Hepatocyte (in vitro differentiated cells): ENCODE data around the gene KCNQ4. TPM values are rescaled to one million over a fixed set of nuclear protein-coding genes. Genes with fewer than 3 reads are reported as not detected.
A peak's percentile ranks its signal among the peaks of the same experiment; 100 is the strongest.

Experiments
- DNase-seq: peaks from one replicate; pipeline ENCODE4 v3.0.0-alpha.2; 2016; ENCODE audit warnings: low spot score
- H2AFZ ChIP-seq: fragments of 200-600 bp; sonication (generic); 2 replicates; pipeline ENCODE4 v1.6.0; 2016; ENCODE audit warnings: antibody characterized with exemption, mild to moderate bottlenecking
- H3K27ac ChIP-seq: fragments of 200-600 bp; sonication (generic); 2 replicates; pipeline ENCODE4 v1.5.1; 2016; ENCODE audit warnings: mild to moderate bottlenecking
- H3K27me3 ChIP-seq: fragments of 200-600 bp; sonication (generic); 2 replicates; pipeline ENCODE4 v1.6.1; 2016
- H3K36me3 ChIP-seq: fragments of 200-600 bp; sonication (generic); replicated peaks from 2 replicates; pipeline ENCODE4 v1.5.1; 2016; ENCODE audit warnings: low read depth; ENCODE audit not compliant: insufficient read depth
- H3K4me1 ChIP-seq: fragments of 200-600 bp; sonication (generic); 2 replicates; pipeline ENCODE4 v1.5.1; 2016; ENCODE audit warnings: mild to moderate bottlenecking, moderate library complexity; ENCODE audit not compliant: insufficient read depth
- H3K4me2 ChIP-seq: fragments of 200-600 bp; sonication (generic); 2 replicates; pipeline ENCODE4 v1.6.0; 2016
- H3K4me3 ChIP-seq: fragments of 200-600 bp; sonication (generic); 2 replicates; pipeline ENCODE4 v1.5.1; 2016; ENCODE audit warnings: mild to moderate bottlenecking
- H3K79me2 ChIP-seq: fragments of 200-600 bp; sonication (generic); 2 replicates; pipeline ENCODE4 v1.6.0; 2017; ENCODE audit warnings: mild to moderate bottlenecking
- H3K9me2 ChIP-seq: fragments of 200-600 bp; sonication (generic); replicated peaks from 2 replicates; pipeline ENCODE4 v1.6.0; 2017; ENCODE audit warnings: mild to moderate bottlenecking; ENCODE audit not compliant: insufficient read depth
- H3K9me3 ChIP-seq: fragments of 200-600 bp; sonication (generic); 2 replicates; pipeline ENCODE4 v1.5.1; 2016; ENCODE audit warnings: low read depth, mild to moderate bottlenecking
- H4K20me1 ChIP-seq: fragments of 200-600 bp; sonication (generic); 2 replicates; pipeline ENCODE4 v1.6.0; 2016; ENCODE audit warnings: mild to moderate bottlenecking; ENCODE audit not compliant: insufficient read depth, poor library complexity, severe bottlenecking
- EZH2 ChIP-seq: fragments of 200-600 bp; sonication (generic); IDR thresholded peaks from 2 replicates; pipeline ENCODE4 v1.6.1; 2016; ENCODE audit warnings: antibody characterized with exemption, mild to moderate bottlenecking, borderline replicate concordance
- EZH2phosphoT487 ChIP-seq: fragments of 200-600 bp; sonication (generic); IDR thresholded peaks from one replicate; pipeline ENCODE4 v1.6.1; 2018; ENCODE audit warnings: antibody characterized with exemption, mild to moderate bottlenecking, low read depth, moderate library complexity; ENCODE audit not compliant: unreplicated experiment, severe bottlenecking
- WGBS: methylation state at CpG from one replicate; pipeline ENCODE4 v1.1.6; 2016; ENCODE audit warnings: low lambda C conversion rate; ENCODE audit errors: missing lambda C conversion rate; 5-methylcytosine and 5-hydroxymethylcytosine counted together
- polyA plus RNA-seq: library from polyadenylated mRNA; unstranded; fragments of >200 nt; fragmentation: Nextera tagmentation; extraction: Ambion mirVana; gene quantifications from 2 replicates; pipeline ENCODE4 v1.2.1, GENCODE V29; 2016
- total RNA-seq: library from RNA; depleted of rRNA; stranded (reverse); fragments of >200 nt; gene quantifications from 2 replicates; pipeline ENCODE4 v1.2.3, GENCODE V29; 2014
- TF ChIP-seq, protein P1 (sequence below): fragments of 200-600 bp; sonication (generic); IDR thresholded peaks from 2 replicates; pipeline ENCODE4 v1.5.1; 2016; ENCODE audit warnings: antibody characterized with exemption, mild to moderate bottlenecking; ENCODE audit not compliant: poor library complexity

Gene KCNQ4
- total and polyA plus RNA-seq, 2 experiments from 2014 or later: not detected

DNA sequence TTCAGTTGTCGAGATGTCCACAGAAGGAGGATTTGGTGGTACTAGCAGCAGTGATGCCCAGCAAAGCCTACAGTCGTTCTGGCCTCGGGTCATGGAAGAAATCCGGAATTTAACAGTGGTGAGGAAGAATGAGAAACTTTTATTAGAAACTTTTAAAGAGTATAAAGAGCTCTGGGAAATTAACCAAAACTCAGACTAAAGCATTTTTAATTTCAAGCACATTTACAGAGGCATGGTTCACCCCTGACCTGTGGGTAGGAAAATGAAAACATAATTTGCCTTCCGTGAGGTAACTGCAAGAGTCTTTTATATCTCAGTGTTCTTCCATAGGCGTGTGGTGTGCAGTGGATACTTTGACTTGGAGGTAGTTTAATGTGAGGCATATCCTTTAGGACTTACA is 44.8 kb upstream of the KCNQ4 start:
- 86% methylated on average over 6 of the region's 6 CpGs for WGBS
- TF ChIP-seq, protein P1, sequence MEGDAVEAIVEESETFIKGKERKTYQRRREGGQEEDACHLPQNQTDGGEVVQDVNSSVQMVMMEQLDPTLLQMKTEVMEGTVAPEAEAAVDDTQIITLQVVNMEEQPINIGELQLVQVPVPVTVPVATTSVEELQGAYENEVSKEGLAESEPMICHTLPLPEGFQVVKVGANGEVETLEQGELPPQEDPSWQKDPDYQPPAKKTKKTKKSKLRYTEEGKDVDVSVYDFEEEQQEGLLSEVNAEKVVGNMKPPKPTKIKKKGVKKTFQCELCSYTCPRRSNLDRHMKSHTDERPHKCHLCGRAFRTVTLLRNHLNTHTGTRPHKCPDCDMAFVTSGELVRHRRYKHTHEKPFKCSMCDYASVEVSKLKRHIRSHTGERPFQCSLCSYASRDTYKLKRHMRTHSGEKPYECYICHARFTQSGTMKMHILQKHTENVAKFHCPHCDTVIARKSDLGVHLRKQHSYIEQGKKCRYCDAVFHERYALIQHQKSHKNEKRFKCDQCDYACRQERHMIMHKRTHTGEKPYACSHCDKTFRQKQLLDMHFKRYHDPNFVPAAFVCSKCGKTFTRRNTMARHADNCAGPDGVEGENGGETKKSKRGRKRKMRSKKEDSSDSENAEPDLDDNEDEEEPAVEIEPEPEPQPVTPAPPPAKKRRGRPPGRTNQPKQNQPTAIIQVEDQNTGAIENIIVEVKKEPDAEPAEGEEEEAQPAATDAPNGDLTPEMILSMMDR: no peak
- TF ChIP-seq EZH2phosphoT487 (no peak), EZH2 (no peak)
- no peak for DNase-seq
- Histone ChIP-seq H3K4me3 (no peak overlapping the region), H2AFZ (no peak overlapping the region), H3K9me3 (no peaks in the 10 kb centered on the region), H4K20me1 (peaks cover 30% of the 10 kb centered on the region), H3K4me1 (peaks cover 4% of the 10 kb centered on the region), H3K79me2 (peaks cover 89% of the 10 kb centered on the region), H3K4me2 (no peak overlapping the region), H3K27me3 (no peaks in the 10 kb centered on the region), H3K9me2 (no peaks in the 10 kb centered on the region), H3K36me3 (peaks cover 4% of the 10 kb centered on the region), H3K27ac (no peak overlapping the region)

DNA sequence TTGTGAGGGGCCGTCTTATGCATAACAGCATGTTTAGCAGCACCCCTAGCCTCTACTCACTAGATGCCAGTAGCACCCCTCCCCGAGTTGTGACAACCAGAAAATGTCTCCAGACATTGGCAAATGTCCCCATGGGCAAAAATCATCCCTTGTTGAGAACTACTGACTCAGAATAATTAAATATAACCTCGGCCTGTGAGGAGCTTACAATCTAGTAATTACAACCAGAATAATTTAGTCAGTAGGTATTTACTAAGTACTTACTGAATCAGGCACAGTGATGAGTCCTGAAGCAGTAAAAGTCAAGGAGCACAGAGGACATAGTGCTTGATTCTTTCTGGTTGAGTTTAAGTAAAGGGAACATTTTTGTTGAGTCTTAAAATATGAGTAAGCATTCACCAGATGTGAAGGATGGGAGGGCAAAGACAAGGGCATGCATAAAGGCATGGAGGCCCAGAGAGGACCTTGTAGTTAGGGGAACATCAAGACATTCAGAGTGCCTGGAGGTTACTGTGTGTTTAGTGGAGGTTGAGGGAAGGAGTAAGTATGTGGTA is 44.1 kb upstream of the KCNQ4 start:
- H3K79me2 ChIP-seq: peaks cover 89% of the 10 kb centered on the region
- no peaks in the 10 kb centered on the region for H3K9me2 ChIP-seq
- H3K27ac ChIP-seq: no peak overlapping the region
- H4K20me1 ChIP-seq: peaks cover 28% of the 10 kb centered on the region
- no peak overlapping the region for H3K4me3 ChIP-seq
- DNase-seq: no peak
- H3K9me3 ChIP-seq: no peaks in the 10 kb centered on the region
- no peak for TF ChIP-seq EZH2
- no peak for TF ChIP-seq EZH2phosphoT487
- TF ChIP-seq, protein P1: no peak
- no peak overlapping the region for H3K4me2 ChIP-seq
- no peak overlapping the region for H2AFZ ChIP-seq
- peaks cover 4% of the 10 kb centered on the region for H3K36me3 ChIP-seq
- 95% methylated on average over 3 of the region's 3 CpGs for WGBS
- H3K4me1 ChIP-seq: peaks cover 4% of the 10 kb centered on the region
- H3K27me3 ChIP-seq: no peaks in the 10 kb centered on the region

DNA sequence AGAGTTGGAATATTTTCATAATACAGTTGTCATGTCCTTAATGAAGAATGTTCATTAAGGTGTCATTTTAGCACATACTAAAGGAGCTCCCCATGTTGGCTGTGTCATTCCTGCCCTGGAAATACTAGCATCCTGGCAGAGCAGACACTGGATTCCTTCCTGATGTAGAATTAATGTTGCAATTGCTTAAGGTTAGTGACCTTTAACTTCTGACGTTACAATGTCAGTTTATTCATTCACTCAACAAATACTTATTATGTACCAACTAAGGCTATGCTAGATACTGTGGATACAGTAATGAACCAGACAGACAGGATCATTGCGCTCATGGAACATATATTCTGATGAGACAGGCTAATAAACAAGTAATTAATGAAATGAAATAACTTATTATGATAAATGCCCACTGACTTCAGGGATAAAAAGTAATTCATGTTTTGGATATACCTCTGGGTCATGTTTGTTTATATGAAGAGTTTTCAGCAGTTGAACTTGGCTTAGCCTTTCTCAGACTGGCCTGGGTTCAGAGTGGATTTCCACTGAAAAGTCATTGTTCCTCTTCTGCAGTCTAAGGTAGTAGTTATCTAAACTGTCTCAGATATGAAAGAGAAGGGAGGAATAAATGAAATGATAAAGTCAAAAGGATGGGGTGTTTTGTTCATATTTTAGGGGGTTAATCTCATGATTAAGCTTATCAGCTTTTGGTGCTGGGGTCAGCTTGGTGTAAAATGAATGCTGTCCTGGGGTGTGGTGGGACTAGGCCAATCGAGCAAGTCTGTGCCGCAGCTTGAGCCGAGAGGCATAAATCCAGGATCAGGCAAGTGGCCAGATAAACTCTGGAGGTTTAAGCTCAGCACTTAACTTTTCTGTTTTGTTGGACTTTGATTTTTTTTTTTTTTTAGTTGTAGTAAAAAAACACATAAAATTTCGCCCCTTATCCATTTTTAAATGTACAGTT is 43.3 kb upstream of the KCNQ4 start:
- Histone ChIP-seq H3K79me2 (peaks cover 89% of the 10 kb centered on the region), H3K9me2 (no peaks in the 10 kb centered on the region), H4K20me1 (peaks cover 28% of the 10 kb centered on the region), H3K27ac (peak overlapping the region; percentile 42), H3K4me2 (no peak overlapping the region), H3K4me1 (peaks cover 4% of the 10 kb centered on the region), H2AFZ (no peak overlapping the region), H3K27me3 (no peaks in the 10 kb centered on the region), H3K9me3 (no peaks in the 10 kb centered on the region), H3K36me3 (peaks cover 4% of the 10 kb centered on the region), H3K4me3 (no peak overlapping the region)
- TF ChIP-seq, protein P1: no peak
- TF ChIP-seq EZH2phosphoT487 (no peak), EZH2 (no peak)
- 64% methylated on average over 6 of the region's 6 CpGs for WGBS
- no peak for DNase-seq
